ENCODE data around the gene AQP1. TPM values are rescaled to one million over a fixed set of nuclear protein-coding genes. Genes with fewer than 3 reads are reported as not detected.
A peak's percentile ranks its signal among the peaks of the same experiment; 100 is the strongest.

The AQP1 gene
- total RNA-seq, 4 donors from 2014 or later = 21.3 to 98.3 (median 28.4) TPM

- peaks cover 0 to 1% (median 0%) of the 10 kb centered on the region in 4 donors for H3K4me1 ChIP-seq
- H3K4me3 ChIP-seq = no peak overlapping the region
- no peak for DNase-seq
- TF ChIP-seq POLR2AphosphoS5 (IDR thresholded peaks at IDR 0.05) = no peak
- TF ChIP-seq, protein P1, sequence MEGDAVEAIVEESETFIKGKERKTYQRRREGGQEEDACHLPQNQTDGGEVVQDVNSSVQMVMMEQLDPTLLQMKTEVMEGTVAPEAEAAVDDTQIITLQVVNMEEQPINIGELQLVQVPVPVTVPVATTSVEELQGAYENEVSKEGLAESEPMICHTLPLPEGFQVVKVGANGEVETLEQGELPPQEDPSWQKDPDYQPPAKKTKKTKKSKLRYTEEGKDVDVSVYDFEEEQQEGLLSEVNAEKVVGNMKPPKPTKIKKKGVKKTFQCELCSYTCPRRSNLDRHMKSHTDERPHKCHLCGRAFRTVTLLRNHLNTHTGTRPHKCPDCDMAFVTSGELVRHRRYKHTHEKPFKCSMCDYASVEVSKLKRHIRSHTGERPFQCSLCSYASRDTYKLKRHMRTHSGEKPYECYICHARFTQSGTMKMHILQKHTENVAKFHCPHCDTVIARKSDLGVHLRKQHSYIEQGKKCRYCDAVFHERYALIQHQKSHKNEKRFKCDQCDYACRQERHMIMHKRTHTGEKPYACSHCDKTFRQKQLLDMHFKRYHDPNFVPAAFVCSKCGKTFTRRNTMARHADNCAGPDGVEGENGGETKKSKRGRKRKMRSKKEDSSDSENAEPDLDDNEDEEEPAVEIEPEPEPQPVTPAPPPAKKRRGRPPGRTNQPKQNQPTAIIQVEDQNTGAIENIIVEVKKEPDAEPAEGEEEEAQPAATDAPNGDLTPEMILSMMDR (IDR thresholded peaks at IDR 0.05) = no peak
- TF ChIP-seq POLR2A (IDR thresholded peaks at IDR 0.05) = no peak
- TF ChIP-seq EP300 (IDR thresholded peaks at IDR 0.05; ENCODE audit: low read depth) = no peak
- no peaks in the 10 kb centered on the region for H3K27me3 ChIP-seq
- H3K36me3 ChIP-seq = no peaks in the 10 kb centered on the region
- intact Hi-C loops (cut with DNase I; ENCODE audit: low total_unique reads) = no loop called here
- H3K9me3 ChIP-seq = peaks cover 0 to 3% of the 10 kb centered on the region in 2 donors
- 85 to 100% methylated on average over 1 to 4 of the region's 4 CpGs for WGBS, 2 donors (ENCODE audit: low coverage in 1 of 2)
- H3K27ac ChIP-seq = no peak overlapping the region
- in situ Hi-C loops (cut with MboI; ENCODE audit: low pct_ligation_motif_present in 1 of 4, low pct_unique_long_range_greater_than_20kb in 1 of 4, low sequenced_read_pairs in 3 of 4) = no loop called here
Measured at GRCh38 chr7:30929686-30930085, 18.0 kb downstream of the AQP1 start.

GRCh38 chr7:30930621-30931020 is 19.0 kb downstream of the AQP1 start:
- Histone ChIP-seq H3K27me3 (no peaks in the 10 kb centered on the region), H3K36me3 (no peaks in the 10 kb centered on the region), H3K4me1 (peaks cover 2 to 6% (median 4%) of the 10 kb centered on the region in 4 donors), H3K9me3 (peaks cover 0 to 3% of the 10 kb centered on the region in 2 donors), H3K4me3 (no peak overlapping the region), H3K27ac (peak overlapping the region in 1 of 4 donors; percentile 49)
- 78% methylated on average over 8 of the region's 8 CpGs; no CpG with 5 or more reads in 1 of the 2 donors for WGBS, 2 donors (ENCODE audit: low coverage in 1 of 2)
- DNase-seq = no peak
- TF ChIP-seq, protein P1 (IDR thresholded peaks at IDR 0.05) = no peak
- TF ChIP-seq POLR2A (IDR thresholded peaks at IDR 0.05) = no peak
- no peak for TF ChIP-seq EP300 (IDR thresholded peaks at IDR 0.05; ENCODE audit: low read depth)
- TF ChIP-seq POLR2AphosphoS5 (IDR thresholded peaks at IDR 0.05) = peak in 2 of 3 donors; percentile 43 to 45
- in situ Hi-C loops (cut with MboI; ENCODE audit: low pct_ligation_motif_present in 1 of 4, low pct_unique_long_range_greater_than_20kb in 1 of 4, low sequenced_read_pairs in 3 of 4) = no loop called here
- intact Hi-C loops (cut with DNase I; ENCODE audit: low total_unique reads) = no loop called here

- peaks cover 2 to 12% (median 7%) of the 10 kb centered on the region in 4 donors for H3K4me1 ChIP-seq
- no peaks in the 10 kb centered on the region for H3K36me3 ChIP-seq
- TF ChIP-seq POLR2A (IDR thresholded peaks at IDR 0.05) = no peak
- peak overlapping the region in 3 of 4 donors; percentile 40 to 49 (median 43) for H3K27ac ChIP-seq
- no peaks in the 10 kb centered on the region for H3K27me3 ChIP-seq
- in situ Hi-C loops (cut with MboI; ENCODE audit: low pct_ligation_motif_present in 1 of 4, low pct_unique_long_range_greater_than_20kb in 1 of 4, low sequenced_read_pairs in 3 of 4) = no loop called here
- peaks cover 0 to 3% of the 10 kb centered on the region in 2 donors for H3K9me3 ChIP-seq
- intact Hi-C loops (cut with DNase I; ENCODE audit: low total_unique reads) = no loop called here
- 79 to 83% methylated on average over 2 to 24 of the region's 24 CpGs for WGBS, 2 donors (ENCODE audit: low coverage in 1 of 2)
- H3K4me3 ChIP-seq = no peak overlapping the region
- no peak for DNase-seq
Measured at GRCh38 chr7:30931161-30931928, 19.7 kb downstream of the AQP1 start.

DNA sequence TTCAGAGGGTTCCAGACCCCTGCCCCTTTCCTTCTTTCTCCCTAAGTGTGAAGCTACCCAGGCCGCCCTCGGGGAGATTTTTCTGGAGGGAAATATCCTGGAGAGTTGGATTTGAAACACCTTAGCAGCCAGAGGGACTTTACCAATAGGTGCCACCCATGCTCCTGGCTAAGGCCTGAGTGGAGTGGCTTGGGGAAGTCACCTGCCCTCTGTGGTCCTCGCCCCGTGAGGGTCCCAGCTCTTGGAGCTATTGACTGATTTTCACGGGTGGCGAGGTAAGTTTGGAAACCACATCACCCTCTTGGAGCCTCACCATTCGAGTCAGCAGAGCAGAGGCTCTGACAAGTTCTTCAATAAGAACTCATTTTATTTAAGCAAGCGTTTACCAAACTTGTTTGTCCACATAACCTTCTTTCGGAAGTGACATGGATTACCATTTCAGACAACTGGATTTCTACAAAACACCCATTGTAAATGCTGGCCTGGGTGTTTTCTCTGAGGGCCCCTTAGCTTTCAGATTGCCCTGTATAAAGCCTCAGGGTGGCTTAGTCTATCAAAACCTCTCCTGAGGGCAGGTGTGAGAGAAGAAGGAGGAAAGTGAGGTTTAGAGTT is 20.4 kb downstream of the AQP1 start:
- in situ Hi-C loops (cut with MboI; ENCODE audit: low pct_ligation_motif_present in 1 of 4, low pct_unique_long_range_greater_than_20kb in 1 of 4, low sequenced_read_pairs in 3 of 4) = no loop called here
- no peaks in the 10 kb centered on the region for H3K36me3 ChIP-seq
- 67 to 100% methylated on average over 1 to 7 of the region's 9 CpGs for WGBS, 2 donors (ENCODE audit: low coverage in 1 of 2)
- H3K27me3 ChIP-seq = no peaks in the 10 kb centered on the region
- intact Hi-C loops (cut with DNase I; ENCODE audit: low total_unique reads) = no loop called here
- H3K9me3 ChIP-seq = peaks cover 0 to 2% of the 10 kb centered on the region in 2 donors
- H3K4me3 ChIP-seq = no peak overlapping the region
- peak overlapping the region in 2 of 4 donors; percentile 40 to 49 for H3K27ac ChIP-seq
- DNase-seq = no peak
- TF ChIP-seq, protein P1 (IDR thresholded peaks at IDR 0.05) = no peak
- TF ChIP-seq POLR2AphosphoS5 (IDR thresholded peaks at IDR 0.05) (no peak), POLR2A (IDR thresholded peaks at IDR 0.05) (no peak), EP300 (IDR thresholded peaks at IDR 0.05; ENCODE audit: low read depth) (no peak)
- H3K4me1 ChIP-seq = peaks cover 2 to 19% (median 14%) of the 10 kb centered on the region in 4 donors
